SK-N-SH treated with all-trans-retinoic acid at 6 μM for 48 hours (cell line): ENCODE data around the gene RDH5.

Experiments used
- ISL1 ChIP-seq: fragments of 250-450 bp; sonication (Bioruptor Pico); IDR thresholded peaks from 2 replicates; pipeline ENCODE4 v2.1.2; 2022; ENCODE audit warnings: mild to moderate bottlenecking, moderate library complexity
- OSR1 ChIP-seq: fragments of 250-450 bp; sonication (Bioruptor Pico); IDR thresholded peaks from 2 replicates; pipeline ENCODE4 v1.8.0; 2022; ENCODE audit warnings: moderate library complexity, mild to moderate bottlenecking, inconsistent platforms
- POU6F1 ChIP-seq: fragments of 250-450 bp; sonication (Bioruptor Pico); IDR thresholded peaks from 2 replicates; pipeline ENCODE4 v1.8.0; 2021; ENCODE audit warnings: low read depth, mild to moderate bottlenecking, moderate library complexity, borderline replicate concordance
- RARB ChIP-seq: fragments of 250-450 bp; sonication (Bioruptor Pico); IDR thresholded peaks from 2 replicates; pipeline ENCODE4 v1.8.0; 2021; ENCODE audit warnings: mild to moderate bottlenecking, moderate library complexity
- ZC3H10 ChIP-seq: fragments of 250-450 bp; sonication (Bioruptor Pico); IDR thresholded peaks from 2 replicates; pipeline ENCODE4 v1.5.1; 2021; ENCODE audit warnings: mild to moderate bottlenecking, moderate library complexity
- ZFP3 ChIP-seq: fragments of 250-450 bp; sonication (Bioruptor Pico); IDR thresholded peaks from 2 replicates; pipeline ENCODE4 v1.5.0; 2020; ENCODE audit warnings: mild to moderate bottlenecking, moderate library complexity
- ZFP30 ChIP-seq: fragments of 450-650 bp; formaldehyde crosslinking; IDR thresholded peaks from 2 replicates; pipeline ENCODE4 v1.5.0; 2022; ENCODE audit warnings: mild to moderate bottlenecking, moderate library complexity
- ZNF565 ChIP-seq: fragments of 450-650 bp; formaldehyde crosslinking; conservative IDR thresholded peaks from 2 replicates; pipeline ENCODE4 v1.5.0; 2020; ENCODE audit warnings: low read depth, mild to moderate bottlenecking, moderate library complexity
- ZNF70 ChIP-seq: fragments of 450-650 bp; formaldehyde crosslinking; IDR thresholded peaks from 2 replicates; pipeline ENCODE4 v1.5.0; 2020; ENCODE audit warnings: mild to moderate bottlenecking, moderate library complexity
- TF ChIP-seq, protein P1 (sequence below): fragments of 250-450 bp; sonication (Bioruptor Pico); IDR thresholded peaks from 2 replicates; pipeline ENCODE4 v1.8.0; 2020; ENCODE audit warnings: mild to moderate bottlenecking, moderate library complexity, borderline replicate concordance
- TF ChIP-seq, protein P2 (sequence below): fragments of 250-450 bp; sonication (Bioruptor Pico); IDR thresholded peaks from 2 replicates; pipeline ENCODE4 v1.5.0; 2020; ENCODE audit warnings: mild to moderate bottlenecking, moderate library complexity

DNA sequence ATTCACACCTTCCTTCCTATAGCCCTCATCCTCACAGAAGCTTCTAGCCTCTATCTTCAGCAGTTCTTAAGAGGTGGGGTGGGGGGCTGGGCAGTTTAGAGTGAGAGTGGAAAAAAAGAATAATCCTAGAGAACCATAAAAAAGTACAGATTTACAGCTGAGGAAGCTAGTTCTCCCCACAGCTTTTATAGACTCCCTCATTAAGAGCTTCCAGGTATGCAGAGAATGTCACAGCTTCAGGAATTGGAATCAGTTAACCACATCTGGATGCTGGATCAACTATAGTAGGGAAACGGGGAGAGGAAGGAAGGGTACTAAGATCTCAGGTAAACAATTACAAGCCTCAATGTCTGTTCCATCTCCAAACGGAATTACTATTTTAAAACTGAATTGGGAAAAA lies 35.1 kb downstream of the RDH5 start:
- TF ChIP-seq ZNF565: no peak
- TF ChIP-seq POU6F1 (CRISPR knock-in tag): no peak
- TF ChIP-seq ZC3H10: no peak
- TF ChIP-seq ISL1 (CRISPR knock-in tag): no peak
- TF ChIP-seq RARB (CRISPR knock-in tag): no peak
- TF ChIP-seq, protein P1, sequence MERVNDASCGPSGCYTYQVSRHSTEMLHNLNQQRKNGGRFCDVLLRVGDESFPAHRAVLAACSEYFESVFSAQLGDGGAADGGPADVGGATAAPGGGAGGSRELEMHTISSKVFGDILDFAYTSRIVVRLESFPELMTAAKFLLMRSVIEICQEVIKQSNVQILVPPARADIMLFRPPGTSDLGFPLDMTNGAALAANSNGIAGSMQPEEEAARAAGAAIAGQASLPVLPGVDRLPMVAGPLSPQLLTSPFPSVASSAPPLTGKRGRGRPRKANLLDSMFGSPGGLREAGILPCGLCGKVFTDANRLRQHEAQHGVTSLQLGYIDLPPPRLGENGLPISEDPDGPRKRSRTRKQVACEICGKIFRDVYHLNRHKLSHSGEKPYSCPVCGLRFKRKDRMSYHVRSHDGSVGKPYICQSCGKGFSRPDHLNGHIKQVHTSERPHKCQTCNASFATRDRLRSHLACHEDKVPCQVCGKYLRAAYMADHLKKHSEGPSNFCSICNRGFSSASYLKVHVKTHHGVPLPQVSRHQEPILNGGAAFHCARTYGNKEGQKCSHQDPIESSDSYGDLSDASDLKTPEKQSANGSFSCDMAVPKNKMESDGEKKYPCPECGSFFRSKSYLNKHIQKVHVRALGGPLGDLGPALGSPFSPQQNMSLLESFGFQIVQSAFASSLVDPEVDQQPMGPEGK (CRISPR knock-in tag): no peak
- TF ChIP-seq OSR1 (CRISPR knock-in tag): no peak
- TF ChIP-seq ZFP30: no peak
- no peak for TF ChIP-seq ZNF70 (CRISPR knock-in tag)
- no peak for TF ChIP-seq ZFP3 (CRISPR knock-in tag)
- TF ChIP-seq, protein P2, sequence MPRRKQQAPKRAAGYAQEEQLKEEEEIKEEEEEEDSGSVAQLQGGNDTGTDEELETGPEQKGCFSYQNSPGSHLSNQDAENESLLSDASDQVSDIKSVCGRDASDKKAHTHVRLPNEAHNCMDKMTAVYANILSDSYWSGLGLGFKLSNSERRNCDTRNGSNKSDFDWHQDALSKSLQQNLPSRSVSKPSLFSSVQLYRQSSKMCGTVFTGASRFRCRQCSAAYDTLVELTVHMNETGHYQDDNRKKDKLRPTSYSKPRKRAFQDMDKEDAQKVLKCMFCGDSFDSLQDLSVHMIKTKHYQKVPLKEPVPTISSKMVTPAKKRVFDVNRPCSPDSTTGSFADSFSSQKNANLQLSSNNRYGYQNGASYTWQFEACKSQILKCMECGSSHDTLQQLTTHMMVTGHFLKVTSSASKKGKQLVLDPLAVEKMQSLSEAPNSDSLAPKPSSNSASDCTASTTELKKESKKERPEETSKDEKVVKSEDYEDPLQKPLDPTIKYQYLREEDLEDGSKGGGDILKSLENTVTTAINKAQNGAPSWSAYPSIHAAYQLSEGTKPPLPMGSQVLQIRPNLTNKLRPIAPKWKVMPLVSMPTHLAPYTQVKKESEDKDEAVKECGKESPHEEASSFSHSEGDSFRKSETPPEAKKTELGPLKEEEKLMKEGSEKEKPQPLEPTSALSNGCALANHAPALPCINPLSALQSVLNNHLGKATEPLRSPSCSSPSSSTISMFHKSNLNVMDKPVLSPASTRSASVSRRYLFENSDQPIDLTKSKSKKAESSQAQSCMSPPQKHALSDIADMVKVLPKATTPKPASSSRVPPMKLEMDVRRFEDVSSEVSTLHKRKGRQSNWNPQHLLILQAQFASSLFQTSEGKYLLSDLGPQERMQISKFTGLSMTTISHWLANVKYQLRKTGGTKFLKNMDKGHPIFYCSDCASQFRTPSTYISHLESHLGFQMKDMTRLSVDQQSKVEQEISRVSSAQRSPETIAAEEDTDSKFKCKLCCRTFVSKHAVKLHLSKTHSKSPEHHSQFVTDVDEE (CRISPR knock-in tag): no peak
